B cell (primary cell): ENCODE data around the gene RAX2. TPM values are rescaled to one million over a fixed set of nuclear protein-coding genes. Genes with fewer than 3 reads are reported as not detected.

ENCODE experiments used
- ATAC-seq: fragments of 200-7000 bp; cut with Tn5 transposase; one replicate; pipeline ENCODE4 v1.10.0; 2021; ENCODE audit warnings: low read depth, mild to moderate bottlenecking, moderate number of reproducible peaks, moderate library complexity
- CTCF ChIA-PET: fragments of 350-600 bp; sonication (Branson Sonifier 250); formaldehyde crosslinking; loops from one replicate; lab custom pipeline; 2021; ENCODE audit warnings: antibody characterized with exemption, inconsistent platforms; lab: Charles Lee
- POLR2A ChIA-PET: fragments of 350-600 bp; sonication (Branson Sonifier 250); formaldehyde crosslinking; loops from one replicate; lab custom pipeline; 2021; ENCODE audit warnings: antibody characterized with exemption; lab: Charles Lee
- DNase-seq: peaks from one replicate; pipeline ENCODE4 v3.0.0; 2013
- H2AFZ ChIP-seq: 2 replicates; pipeline ENCODE4 v1.6.1; 2012; ENCODE audit warnings: mild to moderate bottlenecking, low read depth, low read length; ENCODE audit not compliant: insufficient read depth, poor library complexity, severe bottlenecking
- H3K27ac ChIP-seq, 2 donors: 1 replicate in 1 of 2; 2 replicates in 1 of 2; pipeline ENCODE4 v1.5.1; 2012 to 2013; ENCODE audit warnings: low read length in 2 of 2, mild to moderate bottlenecking in 2 of 2, moderate library complexity in 1 of 2
- H3K27me3 ChIP-seq, 4 experiments: fragments of 200-600 bp in 1 of 4; sonication (generic) in 1 of 4; replicated peaks in 1 of 4; 1 replicate in 2 of 4; 2 replicates in 2 of 4; pipeline versions ENCODE4 v1.6.1 to v1.7.0; 2013 to 2016; ENCODE audit warnings: low read length in 3 of 4, mild to moderate bottlenecking in 2 of 4, mixed read lengths in 1 of 4, moderate library complexity in 1 of 4; ENCODE audit not compliant: insufficient read depth in 4 of 4, control insufficient read depth in 3 of 4; ENCODE audit errors: control extremely low read depth in 1 of 4
- H3K36me3 ChIP-seq, 2 experiments: replicated peaks in 1 of 2; 1 replicate in 1 of 2; 2 replicates in 1 of 2; pipeline versions ENCODE4 v1.6.1 to v1.7.1; 2013; ENCODE audit warnings: low read length in 1 of 2; ENCODE audit not compliant: insufficient read depth in 2 of 2, control insufficient read depth in 1 of 2; ENCODE audit errors: control extremely low read depth in 1 of 2, extremely low read depth in 1 of 2
- H3K4me1 ChIP-seq, 2 donors: fragments of 200-600 bp in 1 of 2; sonication (generic) in 1 of 2; 1 replicate in 1 of 2; 2 replicates in 1 of 2; pipeline versions ENCODE4 v1.5.1 to v1.6.1; 2013 to 2017; ENCODE audit warnings: low read length in 2 of 2; ENCODE audit not compliant: control insufficient read depth in 2 of 2, insufficient read depth in 2 of 2
- H3K4me2 ChIP-seq: replicated peaks from 2 replicates; pipeline ENCODE3; 2012; ENCODE audit warnings: mild to moderate bottlenecking, low read depth, low read length; ENCODE audit not compliant: poor library complexity, severe bottlenecking
- H3K4me3 ChIP-seq, 5 experiments: fragments of 200-600 bp in 1 of 5; sonication (generic) in 1 of 5; 1 replicate in 3 of 5; 2 replicates in 2 of 5; pipeline versions ENCODE4 v1.5.1 to v1.7.0; 2011 to 2016; ENCODE audit warnings: low read length in 4 of 5, mild to moderate bottlenecking in 4 of 5, low read depth in 2 of 5, control low read depth in 1 of 5, moderate library complexity in 1 of 5; ENCODE audit not compliant: insufficient read depth in 1 of 5; ENCODE audit errors: control extremely low read depth in 1 of 5, extremely low read depth in 1 of 5
- H3K79me2 ChIP-seq: fragments of 200-600 bp; sonication (generic); one replicate; pipeline ENCODE4 v1.6.0; 2016; ENCODE audit warnings: low read length; ENCODE audit not compliant: control insufficient read depth, insufficient read depth
- H3K9ac ChIP-seq: fragments of 200-600 bp; sonication (generic); 2 replicates; pipeline ENCODE4 v1.6.1; 2017; ENCODE audit warnings: mild to moderate bottlenecking, low read length, moderate library complexity
- H3K9me3 ChIP-seq, 3 donors: one replicate each; pipeline versions ENCODE4 v1.6.1 to v1.7.1; 2013; ENCODE audit warnings: low read length in 2 of 3; ENCODE audit not compliant: control insufficient read depth in 2 of 3, insufficient read depth in 1 of 3; ENCODE audit errors: control extremely low read depth in 1 of 3
- H4K20me1 ChIP-seq: 2 replicates; pipeline ENCODE4 v1.6.0; 2012; ENCODE audit warnings: mild to moderate bottlenecking, low read length; ENCODE audit not compliant: insufficient read depth, control insufficient read depth, poor library complexity, severe bottlenecking
- H3K27ac Mint-ChIP-seq: one replicate; pipeline ENCODE4 v1.8.0; 2021; ENCODE audit warnings: mixed read lengths
- H3K27me3 Mint-ChIP-seq: one replicate; pipeline ENCODE4 v1.8.0; 2021; ENCODE audit warnings: mixed read lengths
- H3K4me1 Mint-ChIP-seq: one replicate; pipeline ENCODE4 v1.8.0; 2021; ENCODE audit warnings: mixed read lengths
- H3K4me3 Mint-ChIP-seq: one replicate; pipeline ENCODE4 v1.8.0; 2021; ENCODE audit warnings: mixed read lengths
- H3K9me3 Mint-ChIP-seq: one replicate; pipeline ENCODE4 v1.8.0; 2022; ENCODE audit warnings: mixed read lengths; ENCODE audit not compliant: insufficient read depth
- EZH2 ChIP-seq: IDR thresholded peaks from 2 replicates; pipeline ENCODE4 v1.6.1; 2012; ENCODE audit warnings: borderline replicate concordance, low read depth, mild to moderate bottlenecking, moderate library complexity, low read length; ENCODE audit not compliant: insufficient read depth, poor library complexity, severe bottlenecking
- WGBS: methylation state at CpG from one replicate; pipeline ENCODE4 v1.1.5; 2013; ENCODE audit warnings: missing lambda C conversion rate; ENCODE audit not compliant: insufficient coverage; 5-methylcytosine and 5-hydroxymethylcytosine counted together
- intact Hi-C: fragments of 100-400 bp; cut with micrococcal nuclease; formaldehyde crosslinking; loops from one replicate; pipeline ENCODE4 v1.10.0; 2022
- polyA plus RNA-seq: library from polyadenylated mRNA; depleted of rRNA; stranded (reverse); fragments of >200 nt; gene quantifications from 2 replicates; pipeline ENCODE4 v1.2.3, GENCODE V29; 2012
- total RNA-seq, 2 donors: library from RNA; stranded (reverse); fragments of 120-200 nt in 1 of 2; gene quantifications; 1 replicate in 1 of 2; 2 replicates in 1 of 2; pipeline versions ENCODE4 v1.2.3 to v1.2.4, GENCODE V29; 2013 to 2022
- TF ChIP-seq, protein P1 (sequence below): fragments of 200-600 bp; IDR thresholded peaks from one replicate; pipeline ENCODE4 v1.8.0; 2022; ENCODE audit warnings: antibody characterized with exemption, mild to moderate bottlenecking

Gene RAX2
- total and polyA plus RNA-seq, 2 donors (not counting 1 experiment from before 2014, with no cell fraction given), result not detected

DNA sequence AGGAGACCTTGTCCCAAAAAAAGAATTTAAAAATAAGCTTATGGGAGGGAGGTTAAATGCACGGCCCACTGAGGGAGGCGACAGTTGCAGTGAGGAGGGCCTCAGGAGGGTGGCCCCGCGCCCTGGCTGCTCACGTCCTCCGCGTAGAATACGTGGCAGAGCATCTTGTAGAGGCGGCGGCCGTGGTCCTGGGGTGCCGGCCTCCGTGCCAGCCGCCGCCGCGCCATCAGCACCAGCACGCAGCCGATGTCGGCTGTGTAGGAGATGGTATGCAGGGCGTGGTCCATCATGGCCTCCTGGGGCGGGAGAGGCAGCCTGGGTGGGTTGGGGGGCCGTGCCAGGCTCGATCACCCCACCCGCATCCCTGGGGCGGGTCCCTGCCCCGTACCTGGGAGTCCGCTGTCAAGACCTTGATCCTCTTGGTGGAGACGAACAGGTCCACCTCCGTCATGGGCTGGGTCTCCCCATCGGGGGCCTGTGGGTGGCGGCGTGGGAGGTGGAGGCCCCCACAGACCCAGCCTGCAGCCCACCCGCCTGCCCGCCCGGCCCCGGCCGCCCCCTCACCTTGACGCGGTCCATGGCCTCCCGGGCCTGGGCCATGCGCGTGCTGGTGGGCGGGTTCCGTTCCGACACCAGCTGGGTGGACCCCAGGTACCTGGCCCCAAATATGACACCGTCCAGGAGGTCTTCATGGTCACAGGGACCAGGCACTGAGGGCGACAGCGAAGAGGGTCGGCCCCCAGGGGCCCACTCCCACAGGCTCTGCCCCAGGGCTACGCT, 18.2 kb downstream of the RAX2 start:
- peaks cover 7% of the 10 kb centered on the region for H3K4me1 Mint-ChIP-seq
- Histone ChIP-seq H3K9ac (no peak overlapping the region), H3K4me1 (peaks cover 0 to 1% of the 10 kb centered on the region in 2 donors), H3K36me3 (peaks cover 1 to 34% of the 10 kb centered on the region in 2 experiments), H3K79me2 (peaks cover 21% of the 10 kb centered on the region), H3K9me3 (peaks cover 0 to 6% (median 0%) of the 10 kb centered on the region in 3 donors), H3K4me2 (no peak overlapping the region), H3K27me3 (no peaks in the 10 kb centered on the region), H2AFZ (no peak overlapping the region), H4K20me1 (peaks cover 32% of the 10 kb centered on the region), H3K4me3 (no peak overlapping the region), H3K27ac (no peak overlapping the region)
- no peak for DNase-seq
- no peaks in the 10 kb centered on the region for H3K27me3 Mint-ChIP-seq
- ATAC-seq, result no peak
- ChIA-PET CTCF (interaction anchor here (0.6 kb wide), 1 partner anchor 343 kb away, joined by 3 read pairs; no protein-coding TSS in a partner anchor), POLR2A (no interaction called here)
- H3K27ac Mint-ChIP-seq, result no peak overlapping the region
- no peak for TF ChIP-seq EZH2
- TF ChIP-seq, protein P1, sequence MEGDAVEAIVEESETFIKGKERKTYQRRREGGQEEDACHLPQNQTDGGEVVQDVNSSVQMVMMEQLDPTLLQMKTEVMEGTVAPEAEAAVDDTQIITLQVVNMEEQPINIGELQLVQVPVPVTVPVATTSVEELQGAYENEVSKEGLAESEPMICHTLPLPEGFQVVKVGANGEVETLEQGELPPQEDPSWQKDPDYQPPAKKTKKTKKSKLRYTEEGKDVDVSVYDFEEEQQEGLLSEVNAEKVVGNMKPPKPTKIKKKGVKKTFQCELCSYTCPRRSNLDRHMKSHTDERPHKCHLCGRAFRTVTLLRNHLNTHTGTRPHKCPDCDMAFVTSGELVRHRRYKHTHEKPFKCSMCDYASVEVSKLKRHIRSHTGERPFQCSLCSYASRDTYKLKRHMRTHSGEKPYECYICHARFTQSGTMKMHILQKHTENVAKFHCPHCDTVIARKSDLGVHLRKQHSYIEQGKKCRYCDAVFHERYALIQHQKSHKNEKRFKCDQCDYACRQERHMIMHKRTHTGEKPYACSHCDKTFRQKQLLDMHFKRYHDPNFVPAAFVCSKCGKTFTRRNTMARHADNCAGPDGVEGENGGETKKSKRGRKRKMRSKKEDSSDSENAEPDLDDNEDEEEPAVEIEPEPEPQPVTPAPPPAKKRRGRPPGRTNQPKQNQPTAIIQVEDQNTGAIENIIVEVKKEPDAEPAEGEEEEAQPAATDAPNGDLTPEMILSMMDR, result no peak
- no peak overlapping the region for H3K4me3 Mint-ChIP-seq
- intact Hi-C loops, result no loop called here
- H3K9me3 Mint-ChIP-seq, result no peaks in the 10 kb centered on the region
- 97% methylated on average over 50 of the region's 51 CpGs for whole genome bisulfite sequencing

DNA sequence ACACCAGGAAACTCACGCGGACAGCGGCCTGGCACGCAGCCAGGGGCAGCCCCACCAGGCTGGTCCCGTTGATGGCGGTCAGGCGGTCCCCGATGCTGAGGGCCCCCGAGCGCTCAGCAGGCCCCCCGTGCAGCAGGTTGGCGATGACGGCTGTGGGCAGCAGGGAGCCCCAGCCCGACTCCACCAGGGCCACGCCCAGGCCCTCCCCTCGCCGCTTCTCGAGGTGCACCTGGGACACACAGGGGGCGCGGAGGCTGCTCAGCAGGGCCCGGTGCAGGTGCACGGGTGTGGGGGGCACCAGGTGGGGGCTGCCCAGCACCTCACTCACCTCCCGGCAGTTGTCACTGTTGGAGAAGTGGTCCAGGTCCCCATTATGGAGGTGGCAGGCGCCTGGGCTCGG, 19.5 kb downstream of the RAX2 start:
- Histone ChIP-seq H3K9ac (no peak overlapping the region), H2AFZ (no peak overlapping the region), H3K79me2 (peaks cover 18% of the 10 kb centered on the region), H3K9me3 (peaks cover 0 to 6% (median 0%) of the 10 kb centered on the region in 3 donors), H3K4me1 (no peaks in the 10 kb centered on the region), H3K27ac (no peak overlapping the region), H4K20me1 (peaks cover 32% of the 10 kb centered on the region), H3K36me3 (peaks cover 1 to 32% of the 10 kb centered on the region in 2 experiments), H3K27me3 (no peaks in the 10 kb centered on the region), H3K4me2 (no peak overlapping the region), H3K4me3 (no peak overlapping the region)
- no peak for DNase-seq
- WGBS, result 92% methylated on average over 25 of the region's 25 CpGs
- Mint-ChIP-seq H3K27me3 (no peaks in the 10 kb centered on the region), H3K27ac (no peak overlapping the region), H3K9me3 (no peaks in the 10 kb centered on the region), H3K4me1 (peaks cover 7% of the 10 kb centered on the region), H3K4me3 (no peak overlapping the region)
- CTCF ChIA-PET, result no interaction called here
- TF ChIP-seq, protein P1, result no peak
- TF ChIP-seq EZH2, result no peak
- intact Hi-C loops, result no loop called here
- POLR2A ChIA-PET, result no interaction called here
- ATAC-seq, result no peak
